Renal cortex interstitium (tissue), 11 donors: Measurements from ENCODE around the gene SLC38A5. TPM values are rescaled to one million over a fixed set of nuclear protein-coding genes. Genes with fewer than 3 reads are reported as not detected.

Experiments
- DNase-seq, 11 donors: peaks; one replicate each; pipeline ENCODE4 v3.0.0-alpha.2; 2013; ENCODE audit warnings: low read depth in 9 of 11, low spot score in 4 of 11; ENCODE audit errors: extremely low read depth in 1 of 11
- polyA plus RNA-seq, 3 donors: library from polyadenylated mRNA; unstranded; fragments of 120-200 nt; gene quantifications; one replicate each; pipeline ENCODE4 v1.2.1, GENCODE V29; 2013; ENCODE audit not compliant: insufficient read length in 3 of 3

Gene SLC38A5
- polyA plus RNA-seq, 3 donors: 3.6 to 6.6 (median 5.8) TPM

DNA sequence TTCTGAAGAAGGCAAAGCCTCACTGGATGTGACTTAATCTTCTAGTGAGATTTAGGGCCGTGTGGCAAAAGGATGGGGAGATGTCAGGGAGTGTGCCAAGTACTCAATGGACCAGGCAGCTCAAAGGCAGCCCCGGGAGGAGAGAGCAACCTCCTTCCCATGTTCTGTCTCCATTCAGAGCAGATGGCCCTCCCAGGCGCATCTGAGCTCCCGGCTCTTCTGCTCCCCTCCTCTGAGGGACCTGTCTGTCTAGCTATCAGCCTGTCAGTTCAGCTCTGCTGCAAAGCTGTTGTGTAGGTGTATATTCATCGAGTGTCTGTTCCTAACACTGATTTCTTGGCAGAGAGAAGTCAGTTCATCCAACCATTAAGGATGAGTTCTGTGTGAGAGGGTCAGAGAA, 27.8 kb upstream of the SLC38A5 start:
- DNase-seq: no peak

DNA sequence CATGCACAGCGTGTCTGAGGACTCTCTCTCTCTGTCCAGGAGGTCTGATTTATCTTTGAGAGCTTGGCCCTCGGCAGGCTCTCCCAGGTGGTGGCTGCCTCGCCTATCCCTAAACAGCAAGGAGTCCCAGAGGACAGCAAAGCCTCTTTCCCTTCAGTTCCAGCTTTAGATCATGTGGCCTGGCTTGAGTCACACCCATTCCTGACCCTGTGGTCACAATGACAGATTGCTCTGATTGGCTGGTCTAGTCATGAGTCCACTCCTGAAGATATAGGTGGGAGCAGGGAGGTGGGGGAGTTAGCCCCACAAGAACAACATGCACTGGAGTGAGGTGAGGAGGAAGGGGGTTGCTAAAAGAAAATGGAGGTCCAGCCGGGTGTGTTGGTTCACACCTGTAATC, 26.6 kb upstream of the SLC38A5 start:
- DNase-seq: no peak

DNA sequence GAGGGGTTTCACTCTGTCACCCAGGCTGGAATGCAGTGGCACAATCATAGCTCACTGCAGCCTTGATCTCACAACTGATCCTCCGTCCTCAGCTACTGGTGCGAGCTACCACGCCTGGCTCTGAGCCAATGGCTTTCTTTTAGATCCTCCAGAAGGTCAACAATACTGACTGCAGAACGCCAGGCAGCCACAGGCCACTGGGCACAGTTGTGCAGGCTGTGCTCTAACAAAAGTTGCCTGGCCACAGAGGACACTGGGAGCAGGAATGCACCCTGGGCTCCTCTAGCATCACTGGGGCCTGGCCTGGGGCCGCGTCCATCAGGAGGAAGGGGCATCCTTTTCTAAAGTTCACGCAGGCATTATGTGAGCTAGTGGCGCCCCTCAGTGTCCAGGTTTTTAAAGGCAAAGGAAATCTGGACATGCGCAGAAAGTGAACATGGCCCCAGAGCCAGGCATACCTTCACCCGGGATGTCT, 23.9 kb upstream of the SLC38A5 start:
- no peak for DNase-seq

DNA sequence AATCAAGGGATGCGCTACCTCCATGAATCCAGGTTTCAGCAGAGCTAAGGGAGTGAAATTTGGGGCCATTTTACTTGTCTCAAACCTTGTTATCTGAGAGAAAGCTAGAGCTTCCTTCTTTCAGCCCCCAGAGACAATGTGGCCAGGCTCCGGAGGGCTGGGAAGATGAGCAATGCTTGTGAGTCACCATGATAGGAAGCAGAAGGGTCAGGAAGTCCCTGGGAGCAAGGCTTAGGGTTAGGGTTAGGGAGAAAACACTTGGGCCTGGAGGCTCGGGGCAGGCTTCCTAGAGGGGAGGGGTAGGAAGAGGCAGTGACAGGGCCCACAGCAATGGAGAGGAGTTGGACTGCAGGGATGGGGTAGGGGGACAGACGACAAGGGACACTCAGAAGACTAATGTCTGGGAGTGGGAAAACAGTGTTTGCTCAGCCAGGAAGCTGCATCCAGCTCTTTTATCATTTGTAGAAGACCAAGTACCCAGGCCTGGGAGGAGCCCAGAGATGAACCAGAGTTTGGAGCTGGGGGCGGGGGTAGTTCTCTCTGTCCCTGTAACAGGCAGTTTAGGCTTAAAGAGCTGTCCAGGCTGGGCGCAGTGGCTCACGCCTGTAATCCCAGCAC, 22.3 kb upstream of the SLC38A5 start:
- no peak for DNase-seq

DNA sequence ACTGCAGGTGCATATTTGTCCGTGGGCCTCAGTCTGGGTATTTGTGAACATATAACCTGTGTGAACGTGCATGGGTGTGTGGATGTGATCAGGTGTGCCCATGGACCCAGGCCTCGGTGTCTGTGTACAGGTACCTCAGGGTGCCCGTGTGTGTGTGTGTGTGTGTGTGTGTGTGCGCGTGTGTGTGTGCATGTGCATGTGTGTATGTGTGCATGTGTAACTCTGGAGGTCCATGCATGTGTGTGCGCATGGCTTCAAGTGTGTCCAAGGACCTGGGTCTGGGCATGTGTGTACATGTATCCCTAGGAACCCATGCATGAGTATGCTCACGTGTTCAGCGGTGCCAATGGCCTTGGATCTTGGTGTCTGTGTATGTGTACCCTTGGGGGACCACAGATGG, 21.7 kb upstream of the SLC38A5 start:
- DNase-seq: no peak

DNA sequence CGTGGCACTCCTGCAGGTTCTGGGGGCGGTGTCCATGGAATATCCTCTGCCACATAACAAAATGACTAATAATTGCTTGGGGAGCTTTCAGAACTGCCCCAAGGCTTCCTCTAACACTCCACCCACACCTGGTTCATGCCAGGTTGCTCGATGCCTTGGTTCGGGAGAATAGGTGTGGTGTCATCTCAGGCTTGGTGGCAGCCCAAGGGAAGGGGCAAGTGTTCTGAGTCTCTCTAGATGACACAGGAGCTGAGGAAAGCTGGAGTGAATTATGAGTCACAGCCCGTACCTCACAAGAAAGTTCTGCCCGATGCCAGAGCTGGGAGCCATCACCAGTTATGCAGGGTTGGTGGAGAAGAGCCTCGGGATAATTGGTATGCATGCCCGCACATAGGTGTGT, 20.6 kb upstream of the SLC38A5 start:
- DNase-seq: no peak

DNA sequence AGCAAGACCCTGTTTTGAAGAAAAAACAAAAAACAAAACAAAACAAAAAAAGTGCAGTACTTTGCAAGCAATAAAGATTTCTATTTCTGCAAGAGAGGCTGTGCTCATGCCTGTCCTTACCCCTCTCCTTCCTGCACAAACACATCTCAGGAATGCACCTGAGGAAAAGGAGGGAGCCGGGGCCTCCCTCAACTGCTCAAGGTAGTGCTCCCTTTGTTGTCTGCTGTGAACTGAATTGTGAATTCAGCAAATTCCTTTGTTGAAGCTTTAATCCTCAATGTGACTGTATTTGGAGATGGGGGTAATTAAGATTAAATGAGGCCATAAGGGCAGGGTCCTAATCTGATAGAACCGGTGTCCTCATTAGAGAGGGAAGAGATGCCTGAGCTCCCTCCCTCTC, 19.8 kb upstream of the SLC38A5 start:
- DNase-seq: no peak

DNA sequence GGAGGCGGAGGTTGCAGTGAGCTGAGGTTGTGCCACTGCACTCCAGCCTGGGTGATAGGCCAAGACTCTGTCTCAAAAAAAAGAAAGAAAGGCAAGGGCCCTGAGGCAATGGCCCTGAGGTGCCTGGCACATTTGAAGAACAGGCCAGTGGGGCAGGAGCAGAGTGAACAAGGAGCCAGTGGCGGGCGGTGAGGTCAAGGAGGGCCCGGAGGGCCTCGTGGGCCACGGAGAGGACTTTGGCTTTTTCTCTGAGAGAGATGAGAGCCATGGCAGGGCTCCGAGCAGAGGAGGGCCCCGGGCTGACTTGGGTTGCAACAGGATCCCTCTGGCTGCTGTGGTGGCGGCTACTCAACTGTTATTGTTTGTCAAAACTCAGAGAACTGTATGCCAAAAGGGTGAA, 19.2 kb upstream of the SLC38A5 start:
- DNase-seq: no peak

DNA sequence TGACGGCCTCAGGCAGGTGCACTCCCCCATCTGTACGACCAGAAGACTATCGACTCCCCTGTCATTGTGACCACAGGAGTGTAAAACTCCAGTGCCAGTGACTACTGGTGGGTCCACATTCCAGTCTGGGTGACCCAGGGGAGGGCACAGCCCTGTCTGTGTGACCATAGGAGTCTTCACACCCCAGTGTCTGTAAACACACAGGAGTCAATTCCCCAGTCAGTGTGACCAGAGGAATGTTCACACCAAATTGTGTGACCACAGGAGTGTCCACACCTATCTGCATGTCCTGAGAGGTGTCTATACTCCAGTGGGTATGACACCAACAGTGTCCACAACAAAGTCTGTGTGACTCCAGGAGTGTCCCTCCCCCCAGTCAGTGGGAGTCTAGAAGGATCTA, 18.0 kb upstream of the SLC38A5 start:
- no peak for DNase-seq

DNA sequence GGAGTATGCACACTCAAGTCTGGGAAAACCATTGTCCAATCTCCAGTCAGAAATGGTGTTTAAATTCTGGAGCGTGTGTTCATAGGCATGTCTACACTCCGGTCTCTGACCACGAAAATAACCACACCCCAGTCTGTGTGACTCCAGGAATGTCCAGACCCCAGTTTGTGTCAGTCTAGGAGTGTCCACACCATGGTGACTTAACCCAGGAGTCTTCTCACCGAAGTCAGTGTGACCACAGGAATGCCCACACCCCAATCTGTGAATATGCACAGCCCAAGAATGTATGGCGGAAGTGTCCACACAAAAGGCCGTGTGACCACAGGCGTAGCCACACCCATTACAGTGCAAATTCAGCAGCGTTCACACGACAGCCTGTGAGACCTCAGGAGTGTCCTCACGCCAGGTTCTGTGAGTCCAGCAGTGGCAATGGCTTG, 17.3 kb upstream of the SLC38A5 start:
- no peak for DNase-seq

DNA sequence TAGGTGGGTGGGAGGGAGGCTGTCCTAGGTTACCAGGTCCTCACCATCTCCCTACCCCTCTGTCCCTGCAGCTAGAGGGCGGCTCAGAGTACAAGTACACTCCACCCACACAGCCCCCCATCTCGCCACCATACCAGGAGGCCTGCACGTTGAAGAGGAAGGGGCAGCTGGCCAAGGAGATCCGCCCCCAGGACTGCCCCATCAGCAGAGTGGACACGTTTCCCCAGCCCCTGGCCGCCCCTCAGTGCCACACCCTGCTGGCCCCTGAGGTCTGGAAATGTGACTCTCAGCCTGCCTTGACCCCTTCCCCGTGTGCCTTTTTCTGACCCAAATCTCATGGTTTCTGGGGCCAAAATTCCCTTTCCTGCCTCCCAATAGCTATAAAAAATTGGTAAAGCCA, 12.5 kb upstream of the SLC38A5 start:
- DNase-seq: no peak

DNA sequence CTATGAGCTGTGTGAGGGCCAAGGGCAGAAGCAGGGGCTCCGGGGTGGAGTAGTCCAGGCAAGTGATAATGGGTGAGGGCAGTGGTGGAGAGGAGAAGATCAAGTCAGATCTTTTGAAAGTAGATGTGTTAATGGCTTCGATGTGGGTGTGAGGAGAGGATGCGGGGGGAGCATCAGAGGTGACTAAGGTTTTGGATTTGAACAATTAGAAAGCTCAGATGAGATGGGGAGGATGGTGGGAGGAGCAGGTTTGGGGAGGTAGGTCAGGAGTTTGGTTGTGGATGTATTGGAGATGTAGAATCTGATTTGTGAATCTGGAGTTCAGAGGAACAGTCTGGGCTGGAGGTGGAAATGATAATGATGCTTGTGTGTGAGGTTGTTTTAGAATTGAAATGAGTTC, 10.5 kb upstream of the SLC38A5 start:
- DNase-seq: no peak

DNA sequence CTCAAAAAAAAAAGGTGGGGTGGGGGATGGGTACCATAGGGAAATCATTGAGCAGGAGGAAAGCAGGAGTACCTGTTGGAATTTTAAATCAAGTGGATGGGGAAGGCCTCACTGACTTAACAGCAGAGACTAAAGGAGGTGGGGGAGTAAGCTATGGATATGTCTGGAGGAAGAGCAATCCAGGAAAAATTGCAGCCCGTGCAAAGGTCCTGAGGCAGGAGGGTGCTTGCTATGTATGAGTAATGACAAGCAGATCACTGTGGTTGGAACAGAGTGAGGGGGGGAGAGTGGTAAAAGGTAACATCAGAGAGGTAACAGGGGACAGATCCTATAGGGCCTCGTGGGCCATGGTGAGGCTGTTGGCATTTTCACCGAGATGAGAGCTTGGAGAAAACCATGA, 10.1 kb upstream of the SLC38A5 start:
- no peak for DNase-seq

DNA sequence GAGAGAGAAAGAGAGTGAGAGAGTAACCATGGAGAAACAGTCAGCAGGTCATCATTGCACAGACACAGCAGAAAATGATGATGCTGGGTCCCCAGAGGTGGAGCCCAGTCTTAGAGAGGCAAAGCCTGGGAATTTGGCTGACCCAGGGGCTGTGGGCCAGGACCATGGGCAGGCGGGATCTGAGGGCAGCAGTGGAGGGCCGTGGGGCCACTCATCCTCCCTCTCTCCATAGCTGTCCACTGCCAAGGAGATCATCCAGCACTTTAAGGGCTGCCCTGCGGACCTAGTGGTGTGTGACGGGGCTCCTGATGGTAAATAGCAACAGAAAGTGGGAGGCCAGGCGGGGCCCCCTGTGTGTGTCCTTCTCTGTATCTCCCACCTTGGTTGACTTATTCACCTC, 8.7 kb upstream of the SLC38A5 start:
- DNase-seq: no peak

DNA sequence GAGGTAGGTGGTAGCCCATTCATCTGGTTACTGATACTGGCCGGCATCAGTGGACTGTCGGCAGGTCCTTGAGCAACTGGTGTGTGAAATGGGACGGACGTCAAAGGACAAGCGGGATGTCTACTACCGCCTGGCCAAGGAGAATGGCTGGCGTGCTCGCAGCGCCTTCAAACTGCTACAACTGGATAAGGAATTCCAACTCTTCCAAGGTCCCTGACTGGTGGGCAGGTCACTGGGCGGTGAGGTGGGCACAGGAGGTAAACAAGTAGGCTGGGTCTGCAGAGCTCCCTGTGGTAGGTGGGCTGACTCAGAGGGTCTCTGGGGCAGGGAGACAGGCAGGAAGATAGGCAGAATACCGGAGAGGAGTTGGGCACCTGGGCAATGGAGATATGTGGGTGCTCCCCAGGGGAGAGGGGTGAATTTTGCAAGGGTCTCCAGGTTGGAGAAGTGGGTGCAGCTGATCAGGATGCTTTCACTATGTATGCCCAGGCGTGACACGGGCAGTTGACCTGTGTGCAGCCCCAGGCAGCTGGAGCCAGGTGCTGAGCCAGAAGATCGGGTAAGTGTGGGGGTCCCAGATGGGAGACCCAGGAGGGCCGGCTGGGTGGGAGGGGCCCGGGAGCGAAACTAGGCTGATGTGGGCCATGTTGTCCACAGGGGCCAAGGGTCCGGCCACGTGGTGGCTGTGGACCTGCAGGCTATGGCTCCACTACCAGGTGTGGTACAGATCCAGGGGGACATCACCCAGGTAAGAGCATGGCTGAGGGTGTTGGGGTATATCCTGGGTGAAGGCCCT, 8.1 kb upstream of the SLC38A5 start:
- no peak for DNase-seq

DNA sequence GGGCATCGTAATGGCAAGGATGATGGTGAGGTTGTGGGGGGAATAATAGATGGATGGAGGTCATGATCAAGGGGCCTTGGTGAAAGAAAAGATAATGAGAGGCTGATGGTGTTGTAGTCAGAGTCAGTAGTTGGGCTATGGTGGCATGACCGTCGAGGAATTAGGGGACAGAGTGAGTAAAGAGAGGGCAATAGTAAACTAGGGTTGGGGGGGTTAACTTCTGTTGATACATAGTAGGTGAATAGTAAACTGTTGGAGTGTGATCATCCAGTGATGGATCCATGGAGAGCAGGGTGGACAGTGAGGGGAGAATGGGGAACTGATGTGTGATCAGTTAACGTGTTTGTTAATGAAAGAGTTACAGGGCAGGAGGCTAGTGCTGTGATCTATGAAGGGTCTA, 6.9 kb upstream of the SLC38A5 start:
- no peak for DNase-seq

DNA sequence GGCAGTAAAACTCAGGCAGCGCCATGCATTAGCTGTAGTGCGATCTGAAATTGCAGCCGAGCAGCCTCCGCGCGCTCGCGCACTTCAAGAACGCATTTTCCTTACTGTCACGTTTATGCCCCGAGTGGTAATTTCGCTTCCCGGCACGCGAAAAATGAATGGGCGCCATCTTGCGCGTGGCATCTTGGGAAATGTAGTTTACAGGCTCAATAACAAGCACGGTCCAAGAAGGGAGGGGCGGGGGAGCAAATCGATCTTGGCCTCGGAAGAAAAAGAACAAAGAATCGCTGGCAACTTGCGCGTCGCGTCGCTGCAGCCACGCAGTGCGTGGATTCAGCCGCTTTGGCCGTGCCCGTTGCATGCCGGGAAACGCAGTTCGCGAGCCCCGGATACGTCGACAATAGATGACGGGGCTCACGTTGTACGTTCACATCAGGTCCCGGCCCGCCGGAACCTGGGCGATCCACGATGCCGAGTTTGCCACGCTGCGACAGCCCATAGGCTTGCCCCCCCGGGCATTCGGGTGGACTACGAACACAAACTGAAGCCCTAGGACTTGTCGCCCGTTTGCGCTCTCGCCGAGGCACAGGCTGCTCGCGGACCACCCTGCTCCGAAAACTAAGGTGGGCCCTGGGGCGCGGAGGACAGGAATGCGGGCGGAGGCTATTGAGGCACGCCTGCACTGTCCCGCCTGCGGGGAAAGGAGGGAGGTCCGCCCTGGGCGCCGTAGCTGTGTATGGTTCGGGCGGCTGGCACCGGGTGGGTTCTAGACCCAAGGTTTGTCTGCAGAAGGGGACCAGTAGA, 5.9 kb upstream of the SLC38A5 start, which contains the start of gene FTSJ1:
TSS of gene FTSJ1 (plus strand) at position 426 of the 804 bp plus-strand sequence. CDS start 1,849 bp downstream, outside the sequence.
- peak; percentile 48 to 81 (median 68) for DNase-seq

DNA sequence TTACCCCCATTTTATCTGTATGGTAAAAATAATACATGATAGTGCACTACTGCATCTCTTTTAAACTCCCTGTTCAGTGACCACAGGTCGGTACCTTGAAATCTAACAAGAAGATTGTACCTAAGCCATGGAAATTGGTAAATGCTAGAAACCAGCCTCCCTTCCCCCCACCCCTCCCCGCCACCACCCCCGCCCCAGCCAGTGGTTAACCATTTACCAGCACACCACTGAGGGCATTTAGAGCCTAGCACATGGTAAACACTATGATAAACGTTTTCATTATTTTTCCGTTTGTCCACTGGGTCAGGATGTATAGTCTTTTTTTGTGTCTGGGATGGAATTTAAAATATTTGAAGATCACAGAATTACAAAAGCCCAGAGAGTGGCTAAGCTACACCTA, 5.2 kb upstream of the SLC38A5 start:
- DNase-seq: no peak

DNA sequence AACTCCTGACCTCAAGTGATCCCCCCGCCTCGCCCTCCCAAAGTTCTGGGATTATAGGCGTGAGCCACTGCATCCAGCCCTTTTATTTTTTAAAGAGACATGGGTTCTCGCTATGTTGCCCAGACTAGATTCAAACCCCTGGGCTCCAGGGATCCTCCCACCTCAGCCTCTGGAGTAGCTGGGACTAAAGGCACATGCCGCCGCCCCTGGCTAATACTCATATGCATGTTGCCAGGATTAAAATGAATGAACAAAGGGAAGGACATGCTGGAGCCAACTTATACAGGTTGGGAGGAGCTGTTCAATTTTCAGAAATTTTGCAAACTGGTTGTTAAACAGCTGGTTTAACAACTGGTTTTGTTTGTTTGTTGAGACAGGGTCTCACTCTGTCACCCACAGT, 4.5 kb upstream of the SLC38A5 start:
- no peak for DNase-seq

DNA sequence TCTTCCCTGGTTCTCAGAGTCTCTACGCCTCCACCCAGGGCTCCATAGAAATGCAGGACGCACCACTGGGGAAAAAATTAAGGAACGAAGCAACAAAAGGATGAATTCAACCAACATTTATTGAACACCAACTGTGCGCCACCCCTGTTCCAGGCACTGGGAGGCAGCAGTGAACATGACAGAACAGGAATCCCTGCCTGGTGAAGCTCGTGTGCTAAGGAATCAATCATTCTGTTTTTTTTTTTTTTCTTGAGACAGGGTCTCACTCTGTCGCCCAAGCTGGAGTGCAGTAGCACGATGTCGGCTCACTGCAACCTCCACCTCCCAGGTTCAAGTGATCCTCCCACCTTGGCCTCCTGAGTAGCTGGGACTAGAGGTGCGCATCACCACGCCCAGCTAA, 4.1 kb upstream of the SLC38A5 start:
- no peak for DNase-seq
